ENCODE data around the gene VILL.

Gene VILL

DNA sequence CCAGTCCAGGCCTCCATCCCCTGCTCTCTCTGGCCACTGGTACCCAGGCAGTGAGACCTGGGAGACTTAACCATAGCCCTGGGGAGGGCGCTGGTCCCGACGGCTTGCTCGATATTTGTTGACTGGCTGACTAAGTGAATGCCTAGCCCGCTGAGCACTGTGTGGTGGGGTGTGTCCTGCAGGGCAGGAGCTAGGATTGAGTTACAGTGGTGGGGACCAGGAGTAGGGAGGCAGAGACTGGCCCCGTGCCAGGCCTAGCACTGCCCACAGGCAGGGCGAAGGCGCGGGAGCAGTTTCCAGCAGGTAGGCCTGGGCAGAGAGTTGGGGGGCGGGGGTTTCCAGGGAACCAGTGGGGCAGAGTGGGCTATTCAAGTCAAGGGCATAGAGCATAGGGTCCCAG, at the start of gene VILL:
Gene VILL, plus strand, starts transcription at position 260 of the 400 bp plus-strand sequence. CDS start 2,887 bp downstream, outside the sequence.
- DNase-seq, result no peak

- no peak for DNase-seq
Measured at GRCh38 chr3:37941608-37942508, 48.7 kb upstream of the VILL start.

DNA sequence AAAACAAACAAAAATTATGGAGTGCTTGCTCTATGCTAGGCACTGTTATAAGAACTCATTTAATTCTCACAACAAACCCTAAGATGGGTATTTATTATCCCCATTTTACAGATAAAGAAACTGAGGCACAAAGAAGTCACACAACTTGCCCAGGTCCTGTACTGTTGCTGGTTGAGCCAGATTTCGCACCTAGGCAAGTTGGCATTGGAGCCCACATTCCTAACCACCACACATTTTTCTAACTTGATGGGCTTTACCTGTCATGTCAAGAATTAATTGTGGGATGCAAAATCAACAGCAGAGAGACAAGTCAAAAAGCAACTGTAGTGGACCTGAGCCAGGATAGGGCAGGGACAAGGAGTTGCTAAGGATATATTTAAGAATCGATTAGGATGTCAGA, 47.9 kb upstream of the VILL start:
- DNase-seq, result no peak

- DNase-seq, result no peak
Measured at GRCh38 chr3:37943126-37943525, 47.5 kb upstream of the VILL start.

DNA sequence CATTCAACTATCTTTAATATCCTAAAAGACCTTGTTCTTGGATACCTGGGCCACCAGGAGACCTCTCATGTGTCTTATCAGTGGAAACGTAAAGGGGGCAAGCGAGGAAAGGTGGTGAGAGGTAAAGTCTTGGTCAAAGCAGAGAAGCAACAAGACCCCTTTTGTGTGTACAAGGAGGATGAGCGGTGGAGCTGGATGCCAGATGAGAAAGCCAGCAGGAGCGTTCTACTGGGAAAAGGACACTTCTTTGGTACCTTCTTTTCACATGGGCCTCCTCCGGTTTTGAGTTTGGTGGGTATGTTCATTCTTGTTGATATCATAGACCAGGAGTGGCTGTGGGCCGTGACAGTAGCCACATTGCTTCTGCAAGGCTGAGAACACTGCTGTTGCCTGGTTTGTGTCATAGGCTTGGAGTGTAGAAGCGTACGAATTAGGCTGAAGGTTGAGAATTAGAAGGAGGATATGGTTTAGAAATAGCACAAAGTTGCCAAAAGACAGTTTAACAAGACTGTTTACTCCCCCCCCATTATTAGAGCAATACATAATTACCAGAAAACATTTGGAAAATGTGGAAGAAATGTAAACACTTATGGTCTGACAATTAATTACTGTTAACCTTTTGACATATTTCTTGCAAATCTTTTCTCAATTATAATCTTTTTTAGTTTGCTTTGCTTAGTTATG, 46.8 kb upstream of the VILL start:
- DNase-seq, result no peak

DNA sequence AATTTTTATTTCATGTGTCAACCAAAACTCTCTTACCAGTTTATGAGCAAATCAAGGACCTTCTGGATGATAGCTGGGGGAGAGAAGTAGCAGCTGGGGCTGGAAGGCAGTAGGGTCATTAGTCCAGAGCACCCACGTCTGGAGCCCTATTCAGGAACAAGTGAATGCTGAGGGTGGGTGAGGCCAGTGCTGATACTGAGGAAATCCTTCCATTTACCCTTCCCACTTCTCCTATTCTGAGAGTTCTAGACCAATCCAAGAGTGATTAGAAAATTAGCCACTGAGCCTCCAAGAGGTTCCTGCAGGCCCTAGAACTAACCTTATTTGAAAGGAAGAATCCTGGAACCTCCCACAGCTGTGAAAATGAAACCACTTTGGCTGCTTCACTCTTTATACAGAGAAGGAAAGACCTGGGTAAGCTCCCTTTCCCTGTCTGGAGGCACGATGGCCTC, 46.2 kb upstream of the VILL start:
- no peak for DNase-seq

DNA sequence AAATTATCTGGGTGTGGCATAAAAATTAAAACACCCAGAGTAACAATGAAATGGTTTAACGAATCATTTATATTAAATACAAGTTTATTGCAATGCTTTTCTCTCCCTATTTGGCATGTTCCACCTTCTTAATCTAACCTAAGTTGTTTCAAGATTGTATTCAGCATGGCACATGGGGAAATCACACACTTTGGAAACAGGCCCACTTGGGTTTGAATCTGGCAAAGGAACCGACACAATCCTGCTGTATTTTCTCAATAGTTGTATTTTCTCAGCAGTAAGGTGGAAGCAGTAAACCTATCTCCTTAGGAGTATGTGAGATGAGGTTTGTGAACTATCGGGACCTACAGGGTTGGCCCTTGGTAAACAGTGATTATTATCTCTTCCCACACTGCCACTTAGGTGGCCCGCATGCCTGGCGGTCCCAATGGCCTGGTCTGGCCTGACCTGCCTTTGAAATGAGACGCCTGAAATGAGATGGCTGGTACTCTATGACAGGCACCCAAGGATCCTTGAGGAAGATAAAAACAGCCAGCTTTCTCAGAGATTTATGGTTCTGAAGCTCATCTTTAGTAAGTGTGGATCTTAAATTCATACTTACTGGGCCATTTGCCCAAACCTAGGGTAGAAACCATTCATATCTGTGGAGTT, 45.3 kb upstream of the VILL start:
- DNase-seq, result no peak

DNA sequence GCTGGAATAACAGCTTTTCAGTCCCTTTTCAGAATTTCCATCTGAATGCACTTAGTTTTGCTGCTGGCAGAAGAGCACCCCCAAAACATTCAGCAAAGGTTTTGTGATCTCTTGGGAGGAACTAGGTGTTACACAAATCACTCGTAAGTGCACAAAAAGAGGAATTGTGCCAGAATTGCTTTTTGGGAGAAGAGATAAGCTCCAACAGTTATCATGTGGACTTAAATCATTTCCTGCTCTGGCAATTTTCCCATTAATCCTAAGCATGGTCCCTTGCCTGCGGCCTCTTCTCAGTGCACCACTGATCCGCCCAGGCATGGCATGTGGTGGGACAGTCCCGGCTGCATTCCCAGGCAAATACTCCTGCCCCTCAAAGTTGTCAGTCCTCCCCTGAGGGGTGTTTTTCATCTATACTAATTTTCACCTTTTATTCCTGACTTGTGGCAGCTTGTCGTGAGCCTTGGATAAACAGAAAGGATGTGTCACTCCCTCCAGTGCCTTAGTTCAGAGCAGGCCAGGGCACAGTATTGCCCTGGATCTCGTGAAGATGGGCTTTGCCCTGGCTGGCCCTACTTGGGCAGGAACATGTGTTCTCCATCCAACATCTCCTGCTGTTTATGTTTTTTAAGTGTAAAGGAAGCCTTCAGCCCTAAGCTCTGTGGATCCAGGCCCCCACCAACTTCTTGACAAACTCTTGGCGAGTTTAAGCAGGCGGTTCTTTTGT, 44.6 kb upstream of the VILL start:
- no peak for DNase-seq

- DNase-seq, result no peak
Measured at GRCh38 chr3:37946531-37946889, 44.1 kb upstream of the VILL start.

GRCh38 chr3:37949866-37950265, 40.7 kb upstream of the VILL start:
- no peak for DNase-seq

DNA sequence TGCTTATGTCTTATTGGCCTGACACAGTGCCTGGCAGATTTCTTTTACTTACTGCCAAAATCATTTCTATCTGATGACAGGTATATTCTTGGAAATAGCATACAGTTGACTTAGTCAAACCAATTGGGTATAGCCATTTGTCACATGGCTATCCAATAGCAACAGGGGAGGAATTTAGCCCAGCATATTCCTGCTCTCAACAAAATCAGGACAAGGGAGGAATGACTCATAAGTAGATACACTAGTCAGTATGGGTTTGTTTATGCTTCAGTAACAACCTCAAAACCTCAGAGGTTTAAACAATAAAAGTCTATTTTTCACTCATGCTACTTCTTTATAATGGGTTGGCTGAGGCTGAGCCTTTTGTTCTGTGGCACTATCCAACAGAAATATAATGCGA, 38.0 kb upstream of the VILL start:
- DNase-seq, result no peak

GRCh38 chr3:37953226-37953625, 37.4 kb upstream of the VILL start:
- no peak for DNase-seq

GRCh38 chr3:37953707-37954394, 36.7 kb upstream of the VILL start:
- no peak for DNase-seq

DNA sequence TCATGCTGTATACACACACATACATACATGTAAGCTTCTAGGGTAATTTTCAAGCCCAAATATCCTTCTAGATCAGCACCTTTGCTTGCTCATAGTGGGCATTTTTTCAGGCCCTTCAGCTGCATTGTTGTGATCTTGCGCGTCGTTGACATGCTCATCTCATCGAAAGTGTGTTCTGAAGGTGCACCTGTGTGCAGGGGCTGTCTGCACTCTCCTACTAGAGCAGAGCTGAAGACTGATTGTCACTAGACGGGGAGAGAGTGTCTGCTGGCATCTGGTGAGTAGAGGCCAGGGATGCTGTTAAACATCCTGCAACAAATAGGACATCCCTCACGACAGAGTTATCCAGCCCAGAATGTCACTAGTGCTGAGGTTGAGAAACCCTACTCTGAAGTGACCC, 35.7 kb upstream of the VILL start:
- no peak for DNase-seq

- no peak for DNase-seq
Measured at GRCh38 chr3:37955918-37956707, 34.5 kb upstream of the VILL start.

DNA sequence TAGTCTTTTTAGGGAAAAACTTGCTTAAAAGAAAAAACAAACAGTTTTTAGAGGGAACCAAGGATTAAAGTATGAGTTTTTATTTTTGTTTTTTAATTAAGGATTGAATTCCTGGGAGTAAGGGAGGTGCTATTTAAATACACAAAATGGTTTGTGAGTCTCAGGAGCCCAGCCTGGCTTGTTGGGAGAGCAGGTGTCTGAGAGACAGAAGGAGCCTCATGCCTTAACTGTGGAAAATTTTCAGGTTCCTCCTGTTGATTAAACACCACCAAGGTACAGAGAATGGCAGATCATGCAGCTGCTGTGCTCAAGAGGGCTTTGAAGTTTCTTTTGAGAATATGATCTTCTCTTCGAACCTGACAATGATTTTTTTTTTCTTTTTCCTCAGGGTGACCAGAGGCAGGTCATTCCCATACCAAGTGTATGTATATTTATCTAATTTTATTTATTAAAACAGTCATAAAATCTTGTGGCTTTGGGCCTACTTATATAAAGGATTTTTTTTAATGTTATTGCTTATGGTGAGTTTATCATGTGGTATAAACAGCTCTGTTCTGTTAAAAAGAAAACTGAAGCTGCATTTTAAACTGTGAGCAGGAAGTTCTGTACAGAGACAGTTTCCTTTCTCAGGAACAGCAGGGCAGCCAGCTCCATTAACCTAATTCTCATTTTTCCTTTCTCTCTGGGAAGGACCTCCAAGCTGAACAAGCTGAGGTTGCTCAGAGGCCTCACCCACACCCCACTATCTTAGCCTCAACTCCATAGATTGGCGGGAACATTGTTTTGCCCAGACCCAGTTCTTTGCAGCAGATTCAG, 33.7 kb upstream of the VILL start:
- DNase-seq, result no peak

DNA sequence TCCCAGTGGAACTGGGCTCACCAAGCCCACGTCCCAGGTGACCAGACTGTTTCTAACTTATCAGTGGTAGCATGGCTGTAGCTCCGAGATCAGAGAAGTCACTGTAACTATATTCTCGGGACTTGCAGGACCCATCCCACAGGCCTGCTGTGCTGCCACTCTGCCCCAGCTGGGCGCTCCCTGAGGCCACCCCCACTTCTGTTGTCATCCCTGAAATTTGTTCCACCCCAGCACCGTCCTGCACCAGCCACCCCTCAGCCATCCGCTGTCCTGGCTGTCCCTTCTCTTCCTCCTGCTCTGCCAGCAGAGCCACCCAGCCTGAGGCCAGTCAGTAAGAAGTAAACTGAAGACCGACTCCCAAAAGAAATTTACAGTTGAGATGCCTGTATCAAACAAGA, 33.0 kb upstream of the VILL start:
- DNase-seq, result no peak

- no peak for DNase-seq
Measured at GRCh38 chr3:37961622-37962431, 28.8 kb upstream of the VILL start.

DNA sequence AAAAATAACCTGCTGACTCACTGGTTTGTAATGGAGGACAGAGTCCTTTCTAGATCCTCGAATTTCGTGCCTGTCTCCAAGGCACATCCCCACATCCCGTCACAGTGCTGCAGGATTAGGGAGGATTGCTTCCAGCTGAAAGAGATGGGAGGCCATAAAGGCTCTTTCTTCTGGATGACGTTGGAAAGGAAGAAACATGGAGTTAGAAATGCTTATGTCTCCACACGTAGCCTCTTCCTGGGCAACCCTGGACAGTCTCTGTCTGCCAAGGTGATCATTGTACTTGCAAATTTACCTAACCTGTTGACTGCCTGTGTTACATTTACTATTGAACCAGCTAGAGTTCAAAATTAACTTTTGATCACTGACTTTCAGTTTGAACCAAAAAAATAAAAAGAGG, 27.6 kb upstream of the VILL start:
- no peak for DNase-seq

- DNase-seq, result no peak
Measured at GRCh38 chr3:37963635-37964034, 27.0 kb upstream of the VILL start.
